HepG2 (cell line): ENCODE data around the gene PHF3. TPM values are rescaled to one million over a fixed set of nuclear protein-coding genes. Genes with fewer than 3 reads are reported as not detected.

Experiments used
- ATAC-seq: fragments of 200-7000 bp; cut with Tn5 transposase; 3 replicates; pipeline ENCODE4 v1.9.1; 2020; ENCODE audit warnings: mild to moderate bottlenecking, moderate library complexity
- BruUV-seq: library from RNA; stranded (reverse); fragments of 400-500 nt; replicated peaks from 2 replicates; lab custom pipeline; 2021; lab: Mats Ljungman, UMichigan
- CTCF ChIA-PET: fragments of 300-600 bp; formaldehyde crosslinking; extraction: SDS; loops from one replicate; lab custom pipeline; 2021; ENCODE audit warnings: low total read pairs, inconsistent platforms, low intra/inter-chr PET ratio; lab: Yijun Ruan, JAX
- POLR2A ChIA-PET: fragments of 350-600 bp; sonication (Branson Sonifier 250); formaldehyde crosslinking; loops from one replicate; lab custom pipeline; 2020; ENCODE audit warnings: antibody characterized with exemption, inconsistent platforms; lab: Yijun Ruan, JAX
- DNase-seq: peaks from one replicate; pipeline ENCODE4 v3.0.0-alpha.2; 2015; ENCODE audit warnings: low spot score
- FAIRE-seq: peaks from 3 replicates; lab custom pipeline; 2011; peaks lifted over from hg19 to GRCh38; lab: Jason Lieb, UNC
- H2AFZ ChIP-seq: one replicate; pipeline ENCODE4 v1.6.1; 2011; ENCODE audit warnings: low read length, inconsistent platforms
- H3K27ac ChIP-seq: fragments of 300-600 bp; 3 replicates; pipeline ENCODE4 v1.8.0; 2011; ENCODE audit warnings: mixed run types, mild to moderate bottlenecking, mixed read lengths, low read length, inconsistent platforms; ENCODE audit not compliant: insufficient read depth; ENCODE audit errors: extremely low read length
- H3K27me3 ChIP-seq, 2 experiments: fragments of 200-600 bp in 1 of 2; 2 replicates in 1 of 2; 3 replicates in 1 of 2; pipeline versions ENCODE4 v1.6.0 to v1.8.0; 2011; ENCODE audit warnings: low read length in 2 of 2, mild to moderate bottlenecking in 2 of 2, moderate library complexity in 2 of 2, inconsistent platforms in 1 of 2; ENCODE audit not compliant: insufficient read depth in 2 of 2, control insufficient read depth in 1 of 2
- H3K36me3 ChIP-seq, 2 experiments: fragments of 200-600 bp in 1 of 2; replicated peaks in 1 of 2; 2 replicates in 1 of 2; 3 replicates in 1 of 2; pipeline versions ENCODE4 v1.5.1 to v1.8.0; 2011; ENCODE audit warnings: low read length in 2 of 2, inconsistent platforms in 1 of 2; ENCODE audit not compliant: insufficient read depth in 2 of 2, control insufficient read depth in 1 of 2
- H3K4me1 ChIP-seq: 2 replicates; pipeline ENCODE4 v1.5.1; 2012; ENCODE audit warnings: low read length, inconsistent platforms; ENCODE audit not compliant: insufficient read depth
- H3K4me2 ChIP-seq: 2 replicates; pipeline ENCODE4 v1.6.0; 2011; ENCODE audit warnings: low read depth, low read length, inconsistent platforms
- H3K4me3 ChIP-seq, 3 experiments: fragments of 200-600 bp in 1 of 3; sonication (generic), shearing (Covaris generic) in 1 of 3; replicated peaks in 1 of 3; 2 replicates each; pipeline ENCODE4 v1.5.1; 2011 to 2016; ENCODE audit warnings: low read length in 3 of 3, inconsistent platforms in 2 of 3, low read depth in 2 of 3, mild to moderate bottlenecking in 2 of 3, control low read depth in 1 of 3, mixed read lengths in 1 of 3; ENCODE audit not compliant: insufficient read depth in 1 of 3
- H3K79me2 ChIP-seq: one replicate; pipeline ENCODE4 v1.6.1; 2011; ENCODE audit warnings: low read length, inconsistent platforms; ENCODE audit not compliant: insufficient read depth
- H3K9ac ChIP-seq: 2 replicates; pipeline ENCODE4 v1.6.0; 2011; ENCODE audit warnings: mild to moderate bottlenecking, low read depth, low read length, inconsistent platforms; ENCODE audit not compliant: insufficient read depth
- H3K9me3 ChIP-seq: 2 replicates; pipeline ENCODE4 v1.5.1; 2012; ENCODE audit warnings: mild to moderate bottlenecking, low read length
- H4K20me1 ChIP-seq: 2 replicates; pipeline ENCODE4 v1.6.0; 2011; ENCODE audit warnings: inconsistent platforms, mild to moderate bottlenecking, low read length, moderate library complexity; ENCODE audit not compliant: insufficient read depth
- CEBPG ChIP-seq: IDR thresholded peaks from 2 replicates; pipeline ENCODE4 v1.6.1; 2016
- GLI4 ChIP-seq: sonication (generic); formaldehyde crosslinking; IDR thresholded peaks from 2 replicates; pipeline ENCODE4 v1.5.1; 2020; ENCODE audit warnings: missing genetic modification reagents, mild to moderate bottlenecking, moderate library complexity, borderline replicate concordance
- HOXA7 ChIP-seq: sonication (generic); formaldehyde crosslinking; IDR thresholded peaks from 2 replicates; pipeline ENCODE4 v1.8.1; 2022; ENCODE audit warnings: mild to moderate bottlenecking, missing genetic modification reagents, moderate library complexity
- HOXA9 ChIP-seq: sonication (generic); formaldehyde crosslinking; IDR thresholded peaks from 2 replicates; pipeline ENCODE4 v1.8.1; 2022; ENCODE audit warnings: missing genetic modification reagents, mild to moderate bottlenecking, moderate library complexity, borderline replicate concordance
- JUNB ChIP-seq: sonication (generic); formaldehyde crosslinking; IDR thresholded peaks from 2 replicates; pipeline ENCODE4 v1.8.0; 2022; ENCODE audit warnings: missing genetic modification reagents, mild to moderate bottlenecking, borderline replicate concordance
- KAT7 ChIP-seq: IDR thresholded peaks from 2 replicates; pipeline ENCODE4 v1.6.1; 2018; ENCODE audit warnings: borderline replicate concordance, missing compliant biosample characterization
- MAFG ChIP-seq: sonication (generic); formaldehyde crosslinking; IDR thresholded peaks from 2 replicates; pipeline ENCODE4 v1.5.1; 2020; ENCODE audit warnings: mild to moderate bottlenecking, missing genetic modification reagents
- MBD4 ChIP-seq: IDR thresholded peaks from 2 replicates; pipeline ENCODE4 v1.6.1; 2012; ENCODE audit warnings: low read length, inconsistent platforms, borderline replicate concordance
- MEIS2 ChIP-seq: sonication (generic); formaldehyde crosslinking; IDR thresholded peaks from 2 replicates; pipeline ENCODE4 v1.9.0; 2021; ENCODE audit warnings: mild to moderate bottlenecking, missing genetic modification reagents
- PHF8 ChIP-seq: sonication (generic); formaldehyde crosslinking; IDR thresholded peaks from 2 replicates; pipeline ENCODE4 v1.5.0; 2020; ENCODE audit warnings: missing genetic modification reagents
- PITX1 ChIP-seq: sonication (generic); formaldehyde crosslinking; IDR thresholded peaks from 2 replicates; pipeline ENCODE4 v1.5.1; 2020; ENCODE audit warnings: mild to moderate bottlenecking, missing genetic modification reagents
- PTBP1 ChIP-seq: fragments of 200-400 bp; formaldehyde crosslinking; IDR thresholded peaks from 2 replicates; pipeline ENCODE4 v1.6.1; 2018; ENCODE audit warnings: low read length, low read depth; ENCODE audit not compliant: poor library complexity, severe bottlenecking
- RCOR2 ChIP-seq: IDR thresholded peaks from 2 replicates; pipeline ENCODE4 v1.6.1; 2016; ENCODE audit warnings: missing biosample characterization, missing genetic modification reagents
- TEAD2 ChIP-seq: sonication (generic); formaldehyde crosslinking; IDR thresholded peaks from 2 replicates; pipeline ENCODE4 v1.9.0; 2021; ENCODE audit warnings: missing genetic modification reagents
- ZBTB21 ChIP-seq: sonication (generic); formaldehyde crosslinking; IDR thresholded peaks from 2 replicates; pipeline ENCODE4 v1.4.0; 2020; ENCODE audit warnings: missing genetic modification reagents
- ZFP36L1 ChIP-seq: sonication (generic); formaldehyde crosslinking; IDR thresholded peaks from 2 replicates; pipeline ENCODE4 v1.8.0; 2022; ENCODE audit warnings: mild to moderate bottlenecking, missing genetic modification reagents, moderate library complexity
- ZFP62 ChIP-seq: sonication (generic); formaldehyde crosslinking; IDR thresholded peaks from 2 replicates; pipeline ENCODE4 v1.4.0; 2020; ENCODE audit warnings: missing genetic modification reagents
- ZNF256 ChIP-seq: sonication (generic); formaldehyde crosslinking; conservative IDR thresholded peaks from 2 replicates; pipeline ENCODE4 v1.4.0; 2020; ENCODE audit warnings: missing genetic modification reagents
- ZNF703 ChIP-seq: sonication (generic); formaldehyde crosslinking; IDR thresholded peaks from 2 replicates; pipeline ENCODE4 v1.5.1; 2020; ENCODE audit warnings: missing genetic modification reagents, mild to moderate bottlenecking, moderate library complexity, borderline replicate concordance
- ZNF768 ChIP-seq: sonication (generic); formaldehyde crosslinking; IDR thresholded peaks from 2 replicates; pipeline ENCODE4 v1.4.0; 2020; ENCODE audit warnings: missing genetic modification reagents
- WGBS: methylation state at CpG from one replicate; pipeline ENCODE4 v1.1.6; 2017; ENCODE audit warnings: low lambda C conversion rate; 5-methylcytosine and 5-hydroxymethylcytosine counted together
- in situ Hi-C: cut with HindIII; loops from 2 replicates; pipeline ENCODE4 v1.10.0; 2017; ENCODE audit warnings: low pct_unique_long_range_greater_than_20kb; ENCODE audit not compliant: extremely low pct_ligation_motif_present
- intact Hi-C: fragments of 100-400 bp; cut with micrococcal nuclease; formaldehyde crosslinking; loops from one replicate; pipeline ENCODE4 v1.10.0; 2022; ENCODE audit not compliant: unreplicated experiment
- polyA plus RNA-seq, 8 experiments: library from polyadenylated mRNA; depleted of rRNA in 3 of 8; stranded (reverse) in 7 of 8; unstranded in 1 of 8; fragments of >200 nt; fragmentation: Illumina TruSeq in 4 of 8; extraction: Trizol in 4 of 8; gene quantifications; 2 replicates each; pipeline versions ENCODE4 v1.2.1 to v1.2.3, GENCODE V29; 2011 to 2016; ENCODE audit warnings: low read depth in 4 of 8, missing spikeins in 1 of 8, mixed read lengths in 1 of 8; ENCODE audit not compliant: insufficient read depth in 1 of 8
- total RNA-seq, 5 experiments: library from RNA; depleted of rRNA; stranded (reverse); fragments of >200 nt; fragmentation: Illumina TruSeq; extraction: Trizol; gene quantifications; 2 replicates each; pipeline ENCODE4 v1.2.3, GENCODE V29; 2016; ENCODE audit warnings: low read depth in 1 of 5
- TF ChIP-seq, protein P1 (sequence below): IDR thresholded peaks from 2 replicates; pipeline ENCODE4 v1.6.1; 2012; ENCODE audit warnings: inconsistent platforms
- TF ChIP-seq, protein P2 (sequence below): IDR thresholded peaks from 2 replicates; pipeline ENCODE4 v1.6.1; 2016; ENCODE audit warnings: control low read depth

The PHF3 gene
- total and polyA plus RNA-seq, 2 of the 13 experiments (the other 11 are each of a cell fraction or from before 2014, with no cell fraction given): 19.8 to 70.4 TPM

DNA sequence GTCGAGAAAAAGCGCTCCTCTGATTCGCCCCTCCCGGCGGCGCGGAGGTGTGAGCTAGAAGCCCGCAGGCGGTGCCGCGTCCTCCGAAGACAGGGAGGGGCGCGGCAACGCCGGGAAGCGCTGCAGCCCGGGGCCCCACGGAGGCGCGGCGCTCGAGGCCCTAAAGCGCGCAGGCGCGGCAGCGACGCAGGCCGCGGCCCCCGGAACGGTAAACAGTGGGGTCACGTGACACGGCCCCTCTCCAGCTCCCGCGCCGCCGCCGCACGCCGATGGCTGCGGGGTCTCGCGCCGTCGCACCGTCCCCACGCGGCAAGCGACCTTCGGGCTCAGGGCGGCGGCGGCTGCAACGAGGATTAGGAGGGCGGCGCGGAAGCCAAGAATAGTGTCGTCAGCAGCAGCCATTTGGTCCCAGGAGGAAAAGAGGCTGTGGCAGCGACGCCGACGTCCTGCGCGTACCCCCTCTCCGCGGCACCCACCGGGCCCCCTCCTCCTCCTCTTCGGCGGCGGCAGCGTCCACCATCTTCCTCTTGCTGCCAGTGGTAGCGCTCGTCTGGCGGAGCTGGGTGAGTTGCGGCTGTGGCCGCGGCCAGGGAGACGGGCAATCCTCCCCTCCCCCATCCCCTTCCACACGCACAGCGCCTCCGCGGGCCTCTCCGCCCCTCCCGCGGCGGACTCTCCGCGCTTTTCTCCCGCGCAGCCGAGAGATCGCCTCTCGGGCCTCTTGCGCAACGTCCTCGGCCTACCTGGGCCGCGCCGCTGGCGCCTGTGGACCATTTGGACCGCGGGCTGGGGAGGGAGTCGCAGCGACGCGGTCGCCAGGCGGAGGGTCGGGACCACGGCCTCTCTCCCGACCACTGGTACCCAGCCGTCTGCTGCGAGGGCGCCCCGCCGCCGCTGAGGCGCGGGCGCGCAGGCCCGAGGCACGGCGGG lies at the start of gene PHF3 (continued):
- peak; percentile 100 for TF ChIP-seq KAT7
- peak; percentile 98 for TF ChIP-seq PHF8 (CRISPR knock-in tag)
- TF ChIP-seq MAFG (CRISPR knock-in tag): peak; percentile 60; the same call in 1 of the 2 replicates
- no peak; the same call in 1 of the 2 replicates for TF ChIP-seq ZBTB21 (CRISPR knock-in tag)
- TF ChIP-seq PITX1 (CRISPR knock-in tag): peak; percentile 86; the same call in 1 of the 2 replicates
- no peak for TF ChIP-seq ZFP62
- TF ChIP-seq, protein P1, sequence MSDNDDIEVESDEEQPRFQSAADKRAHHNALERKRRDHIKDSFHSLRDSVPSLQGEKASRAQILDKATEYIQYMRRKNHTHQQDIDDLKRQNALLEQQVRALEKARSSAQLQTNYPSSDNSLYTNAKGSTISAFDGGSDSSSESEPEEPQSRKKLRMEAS: peak; percentile 99
- peak; percentile 83 for TF ChIP-seq JUNB (CRISPR knock-in tag)

DNA sequence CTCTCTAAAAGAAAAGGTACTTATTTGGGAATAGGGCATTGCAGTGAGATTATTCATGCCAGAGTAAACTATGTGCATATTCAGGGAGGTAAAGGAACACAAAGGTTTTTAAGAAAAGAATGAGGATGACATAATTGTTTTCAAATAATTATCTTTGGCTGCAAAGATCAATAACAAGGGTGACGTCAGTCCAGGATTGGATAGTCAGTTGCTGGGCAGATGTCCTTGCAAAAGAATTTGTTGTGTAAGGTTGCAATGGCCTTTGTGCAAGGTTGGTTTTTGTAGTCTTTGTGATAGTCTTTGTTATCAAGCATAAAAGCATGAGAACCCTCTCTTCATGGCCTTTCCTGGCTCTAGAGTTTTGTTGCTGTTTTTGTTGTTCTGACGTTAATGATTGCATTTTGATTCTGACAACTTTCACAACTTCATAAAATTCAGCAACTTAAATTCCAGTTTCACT lies 45.6 kb upstream of the PHF3 start:
- H3K9me3 ChIP-seq: no peaks in the 10 kb centered on the region
- peak; percentile 85 for TF ChIP-seq RCOR2 (CRISPR knock-in tag)
- TF ChIP-seq MBD4: no peak; the same call in 1 of the 2 replicates
- TF ChIP-seq ZNF703 (CRISPR knock-in tag): no peak
- no peak for TF ChIP-seq GLI4 (CRISPR knock-in tag)
- TF ChIP-seq CEBPG (CRISPR knock-in tag): peak; percentile 92
- TF ChIP-seq TEAD2 (CRISPR knock-in tag): no peak
- no peak for TF ChIP-seq ZNF768 (CRISPR knock-in tag)
- TF ChIP-seq ZNF256 (CRISPR knock-in tag): no peak
- TF ChIP-seq, protein P2, sequence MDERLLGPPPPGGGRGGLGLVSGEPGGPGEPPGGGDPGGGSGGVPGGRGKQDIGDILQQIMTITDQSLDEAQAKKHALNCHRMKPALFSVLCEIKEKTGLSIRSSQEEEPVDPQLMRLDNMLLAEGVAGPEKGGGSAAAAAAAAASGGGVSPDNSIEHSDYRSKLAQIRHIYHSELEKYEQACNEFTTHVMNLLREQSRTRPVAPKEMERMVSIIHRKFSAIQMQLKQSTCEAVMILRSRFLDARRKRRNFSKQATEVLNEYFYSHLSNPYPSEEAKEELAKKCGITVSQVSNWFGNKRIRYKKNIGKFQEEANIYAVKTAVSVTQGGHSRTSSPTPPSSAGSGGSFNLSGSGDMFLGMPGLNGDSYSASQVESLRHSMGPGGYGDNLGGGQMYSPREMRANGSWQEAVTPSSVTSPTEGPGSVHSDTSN (CRISPR knock-in tag): no peak
- TF ChIP-seq PTBP1: no peak
- no peak for TF ChIP-seq HOXA7 (CRISPR knock-in tag)
- no peak for TF ChIP-seq MEIS2
- TF ChIP-seq ZFP36L1: no peak
- TF ChIP-seq HOXA9 (CRISPR knock-in tag): no peak

More for the DNA sequence above, 45.6 kb upstream of the PHF3 start:
- CTCF ChIA-PET: no interaction called here
- Histone ChIP-seq H3K27me3 (no peaks in the 10 kb centered on the region), H3K27ac (peak overlapping the region; percentile 54), H2AFZ (no peak overlapping the region), H3K79me2 (no peaks in the 10 kb centered on the region), H4K20me1 (no peaks in the 10 kb centered on the region), H3K36me3 (no peaks in the 10 kb centered on the region), H3K9ac (no peak overlapping the region), H3K4me2 (peak overlapping the region; percentile 26), H3K4me1 (peaks cover 21% of the 10 kb centered on the region), H3K4me3 (no peak overlapping the region)
- FAIRE-seq (peak; percentile 21), ATAC-seq (peak; percentile 65), DNase-seq (peak; percentile 95)
- in situ Hi-C loops (no loop called here), intact Hi-C loops (no loop called here)
- BruUV-seq: no TSS peak
- WGBS: 11% methylated on average over 2 of the region's 2 CpGs
- POLR2A ChIA-PET: interaction anchor here (0.9 kb wide), 1 partner anchor 17 kb away, joined by 3 read pairs; no protein-coding TSS in a partner anchor
